CD4-positive, alpha-beta T cell treated with Interleukin-12 subunit alpha and Interleukin-12 subunit beta, for 1 hour (primary cell): ENCODE measurements around the gene GNG7.
A peak's percentile ranks its signal among the peaks of the same experiment; 100 is the strongest.
"Not testable (repeated sequence)": the region's sequence is repeated elsewhere in the genome, so short reads cannot be mapped to it uniquely, and the experiment has no call there.

Source experiments
- DNase-seq: peaks from one replicate; pipeline ENCODE4 v3.0.0-alpha.2; 2020

Gene GNG7

DNA sequence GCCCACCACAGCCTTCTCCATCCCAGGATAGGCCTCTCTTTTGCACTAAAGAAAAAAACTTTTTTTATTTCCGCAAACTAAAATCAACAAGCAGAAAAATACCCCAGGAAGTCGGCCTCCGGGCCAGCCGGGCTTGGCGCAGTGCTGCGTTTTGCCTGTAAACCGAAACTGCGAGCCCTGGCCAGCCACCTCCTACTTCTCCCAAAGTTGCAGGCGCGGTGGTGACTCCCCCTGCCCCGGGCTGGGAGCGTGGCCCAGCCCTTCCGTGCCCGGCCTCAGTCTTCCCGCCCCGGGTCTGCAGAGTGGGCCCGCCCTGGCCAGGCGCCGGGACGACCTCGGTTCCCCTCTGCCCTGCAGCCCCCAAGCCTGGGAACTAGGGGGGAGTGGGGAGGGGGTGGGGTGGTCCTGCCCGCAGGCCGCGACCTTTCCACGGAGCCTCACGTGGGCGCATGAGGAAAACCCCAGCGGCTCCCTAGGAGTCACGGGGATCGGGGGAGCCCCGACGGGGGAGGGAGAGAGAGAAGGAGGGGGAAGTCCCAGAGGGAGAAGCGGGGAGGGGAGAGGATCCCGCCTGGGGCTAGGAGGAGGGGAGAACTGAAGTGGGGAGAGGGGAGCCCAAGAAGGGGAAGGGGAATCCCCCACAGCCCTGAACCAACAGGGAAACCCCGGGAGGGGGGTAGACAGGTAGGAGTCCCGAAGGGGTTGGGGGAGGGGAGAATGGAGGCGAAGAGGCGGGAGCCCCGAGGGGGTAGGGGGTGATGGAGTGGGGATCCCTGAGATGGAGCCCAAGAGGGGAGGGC, 223.5 kb downstream of the GNG7 start:
- DNase-seq, result peak; percentile 77

DNA sequence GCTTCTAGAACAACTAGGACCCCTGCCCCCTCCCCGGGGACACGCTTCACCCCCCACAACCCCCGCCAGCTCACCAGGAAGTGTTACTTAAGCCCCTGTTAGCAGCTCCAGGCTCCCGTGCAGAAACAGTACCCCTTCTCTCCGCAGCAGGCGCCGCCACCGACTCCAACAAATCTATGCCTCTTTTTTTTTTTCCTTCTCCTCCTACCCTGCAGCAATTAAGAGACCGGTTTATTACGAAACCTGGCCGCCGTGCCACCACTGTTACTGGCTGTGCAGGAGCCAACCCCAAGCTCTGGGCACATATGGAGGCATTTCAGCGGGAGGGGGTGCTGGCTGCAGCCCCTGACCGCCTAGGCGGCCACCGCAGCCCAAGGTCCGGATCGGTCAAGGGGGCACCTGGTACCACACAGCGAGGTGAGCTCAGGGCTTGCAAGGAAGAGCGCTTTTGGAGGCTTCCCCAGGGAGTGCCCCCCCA, 224.2 kb downstream of the GNG7 start:
- DNase-seq, result peak; percentile 55

DNA sequence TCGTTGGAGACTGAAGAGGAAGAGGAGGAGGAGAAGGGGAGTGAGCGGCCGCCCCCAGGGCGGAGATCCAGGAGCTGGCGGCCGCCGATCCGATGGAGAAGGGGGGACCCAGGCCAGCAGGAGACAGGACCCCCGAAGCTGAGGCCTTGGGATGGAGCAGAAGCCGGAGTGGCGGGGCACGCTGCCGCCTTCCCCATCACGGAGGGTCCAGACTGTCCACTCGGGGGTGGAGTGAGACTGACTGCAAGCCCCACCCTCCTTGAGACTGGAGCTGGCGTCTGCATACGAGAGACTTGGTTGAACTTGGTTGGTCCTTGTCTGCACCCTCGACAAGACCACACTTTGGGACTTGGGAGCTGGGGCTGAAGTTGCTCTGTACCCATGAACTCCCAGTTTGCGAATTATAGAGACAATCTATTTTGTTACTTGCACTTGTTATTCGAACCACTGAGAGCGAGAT, 224.7 kb downstream of the GNG7 start:
- no peak for DNase-seq

DNA sequence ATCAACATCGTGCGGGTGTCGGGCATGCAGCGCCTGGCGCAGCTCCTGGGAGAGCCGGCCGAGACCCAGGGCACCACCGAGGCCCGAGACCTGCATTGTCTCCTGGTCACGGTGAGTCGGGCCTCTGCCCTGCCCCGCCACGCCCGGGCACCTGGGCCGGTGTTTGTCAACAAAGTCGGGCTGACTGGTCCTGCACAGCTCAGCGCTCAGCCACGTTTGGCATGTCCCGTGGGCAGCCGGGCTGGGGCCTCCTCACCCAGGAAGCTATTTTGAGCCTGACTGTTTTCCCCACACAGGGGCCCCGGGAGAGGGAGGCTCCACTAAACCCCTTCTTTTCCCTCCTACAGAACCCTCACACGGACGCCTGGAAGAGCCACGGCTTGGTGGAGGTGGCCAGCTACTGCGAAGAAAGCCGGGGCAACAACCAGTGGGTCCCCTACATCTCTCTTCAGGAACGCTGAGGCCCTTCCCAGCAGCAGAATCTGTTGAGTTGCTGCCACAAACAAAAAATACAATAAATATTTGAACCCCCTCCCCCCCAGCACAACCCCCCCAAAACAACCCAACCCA, 225.3 kb downstream of the GNG7 start:
- DNase-seq, result no peak

DNA sequence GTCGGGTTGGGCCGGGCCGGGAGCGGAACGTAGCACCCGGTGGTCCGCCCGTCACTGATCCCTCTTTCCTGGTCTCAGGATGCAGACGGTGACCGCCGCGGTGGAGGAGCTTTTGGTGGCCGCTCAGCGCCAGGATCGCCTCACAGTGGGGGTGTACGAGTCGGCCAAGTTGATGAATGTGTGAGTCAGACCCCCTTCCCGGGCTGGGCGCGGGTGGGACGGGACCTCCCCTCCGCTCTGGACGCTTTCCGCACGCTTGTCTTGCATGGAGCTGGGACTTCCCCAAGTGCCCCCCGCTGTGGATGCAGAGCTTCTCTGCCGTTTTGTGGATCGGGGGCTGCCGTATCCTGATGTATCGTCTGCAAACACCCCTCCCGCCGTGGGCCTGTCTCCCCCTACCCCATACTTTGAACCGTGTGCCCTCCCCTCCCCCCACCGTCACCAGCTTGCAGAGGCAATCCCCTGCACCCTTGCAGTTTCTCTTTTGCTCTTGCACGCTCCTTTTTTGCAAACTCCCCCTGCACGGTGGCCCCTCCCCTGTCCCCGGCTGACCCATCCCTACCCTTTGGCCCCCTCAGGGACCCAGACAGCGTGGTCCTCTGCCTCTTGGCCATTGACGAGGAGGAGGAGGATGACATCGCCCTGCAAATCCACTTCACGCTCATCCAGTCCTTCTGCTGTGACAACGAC, 225.9 kb downstream of the GNG7 start:
- peak; percentile 65 for DNase-seq

DNA sequence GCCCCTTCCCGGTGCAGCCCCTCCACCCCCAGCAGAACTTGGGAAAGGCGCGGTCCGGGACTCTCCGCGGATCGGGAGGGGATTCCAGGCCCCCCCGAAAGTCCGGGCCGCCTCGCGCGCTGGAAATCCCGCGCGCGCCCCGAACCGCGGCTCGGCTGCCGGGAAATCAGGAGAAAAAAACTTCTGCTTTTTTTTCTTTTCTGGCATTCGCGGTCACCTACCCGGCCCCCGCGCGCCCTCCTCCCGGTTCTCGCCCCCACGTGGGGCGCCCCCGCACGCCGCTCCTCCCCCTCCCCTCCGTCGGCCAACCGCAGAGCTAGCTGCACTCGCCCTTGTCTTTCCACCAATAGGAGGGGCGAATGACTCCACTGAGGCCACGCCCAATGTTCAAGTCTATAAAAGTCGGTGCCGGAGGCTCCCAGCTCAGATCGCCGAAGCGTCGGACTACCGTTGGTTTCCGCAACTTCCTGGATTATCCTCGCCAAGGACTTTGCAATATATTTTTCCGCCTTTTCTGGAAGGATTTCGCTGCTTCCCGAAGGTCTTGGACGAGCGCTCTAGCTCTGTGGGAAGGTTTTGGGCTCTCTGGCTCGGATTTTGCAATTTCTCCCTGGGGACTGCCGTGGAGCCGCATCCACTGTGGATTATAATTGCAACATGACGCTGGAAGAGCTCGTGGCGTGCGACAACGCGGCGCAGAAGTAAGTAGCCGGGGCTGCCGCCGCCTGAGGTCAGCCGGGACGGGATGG, 226.6 kb downstream of the GNG7 start, which contains the start of gene GADD45B:
Gene GADD45B (plus strand): TSS at position 426 of the 749 bp plus-strand sequence. CDS start 232 bp downstream, at position 658.
- DNase-seq, result peak; percentile 98

DNA sequence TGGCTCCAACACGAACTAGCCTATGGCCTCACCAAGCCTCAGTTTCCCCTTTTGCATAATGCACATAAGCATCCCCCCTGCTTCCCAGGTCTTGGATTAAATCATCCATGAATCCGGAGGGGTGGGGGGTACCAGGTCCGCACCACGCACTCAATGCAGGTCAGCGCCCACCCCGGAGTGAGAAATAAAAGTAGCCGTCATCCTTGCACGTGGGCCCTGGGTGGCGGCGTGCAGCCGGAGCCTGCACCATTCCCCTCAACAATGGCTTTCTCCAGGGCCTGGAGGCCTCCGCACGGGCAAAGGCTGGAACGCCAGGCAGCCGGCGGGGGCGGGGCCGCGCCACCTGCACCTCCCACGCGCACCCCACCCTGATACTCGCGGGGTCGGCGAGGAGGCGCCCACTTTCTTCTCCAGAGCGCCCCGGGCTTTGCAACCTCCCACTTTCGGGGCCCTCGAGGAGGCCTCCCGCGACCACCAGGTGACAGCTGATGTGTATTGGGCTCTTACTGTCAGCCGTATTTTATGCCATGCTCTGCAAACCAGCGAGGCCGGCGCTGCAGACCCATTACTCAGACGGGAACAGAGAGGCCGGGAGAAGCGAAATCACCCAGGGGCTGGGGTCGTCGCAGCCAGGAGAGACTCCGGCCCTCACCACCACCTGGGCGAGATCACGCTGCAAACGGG, 227.3 kb downstream of the GNG7 start:
- peak; percentile 58 for DNase-seq

DNA sequence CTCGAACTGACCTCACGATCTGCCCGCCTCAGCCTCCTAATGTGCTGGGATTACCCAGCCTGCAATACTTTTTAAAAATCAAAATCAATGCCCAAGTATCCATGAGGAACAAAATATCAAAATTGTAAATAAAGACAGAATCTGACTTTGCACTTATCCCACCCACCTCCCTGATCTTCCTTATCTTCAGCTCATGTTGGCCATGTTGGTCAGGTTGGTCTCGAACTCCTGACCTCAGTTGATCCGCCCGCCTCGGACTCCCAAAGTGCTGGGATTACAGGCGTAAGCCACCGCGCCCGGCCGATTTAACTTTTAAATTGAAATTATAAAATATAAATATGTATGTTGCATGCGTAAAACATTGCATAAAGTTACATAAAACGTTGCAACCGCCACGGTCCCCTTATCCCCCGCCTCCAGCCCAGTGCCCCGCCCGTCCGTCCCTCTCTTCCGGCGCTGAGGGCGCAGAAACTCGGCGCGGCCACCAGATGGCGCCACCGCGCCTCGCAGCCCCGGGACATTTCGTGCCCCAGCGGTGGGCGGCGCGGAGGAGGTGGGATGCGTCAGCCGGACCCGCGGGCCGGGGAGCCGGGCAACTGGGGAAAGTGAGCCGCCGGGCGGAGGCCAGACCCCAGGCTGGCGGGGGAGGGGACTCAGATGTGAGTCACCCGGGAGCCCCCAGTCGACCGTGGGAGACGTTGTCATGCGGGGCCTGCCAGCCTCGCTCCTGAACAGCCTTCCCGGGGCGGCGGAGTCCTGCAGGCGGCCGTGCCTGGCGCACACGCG, 228.1 kb downstream of the GNG7 start:
- peak; percentile 88 for DNase-seq

DNA sequence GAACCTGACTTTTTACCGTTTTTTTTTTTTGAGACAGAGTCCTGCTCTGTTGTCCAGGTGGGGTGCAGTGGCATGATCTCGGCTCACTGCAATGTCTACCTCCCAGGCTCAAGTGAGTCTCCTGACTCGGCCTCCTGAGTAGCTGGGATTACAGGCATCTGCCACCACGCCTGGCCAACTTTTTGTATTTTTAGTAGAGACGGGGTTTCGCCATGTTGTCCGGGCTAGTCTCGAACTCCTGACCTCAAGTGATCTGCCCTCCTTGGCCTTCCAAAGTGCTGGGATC, 232.6 kb downstream of the GNG7 start:
- DNase-seq, result not testable (repeated sequence)

DNA sequence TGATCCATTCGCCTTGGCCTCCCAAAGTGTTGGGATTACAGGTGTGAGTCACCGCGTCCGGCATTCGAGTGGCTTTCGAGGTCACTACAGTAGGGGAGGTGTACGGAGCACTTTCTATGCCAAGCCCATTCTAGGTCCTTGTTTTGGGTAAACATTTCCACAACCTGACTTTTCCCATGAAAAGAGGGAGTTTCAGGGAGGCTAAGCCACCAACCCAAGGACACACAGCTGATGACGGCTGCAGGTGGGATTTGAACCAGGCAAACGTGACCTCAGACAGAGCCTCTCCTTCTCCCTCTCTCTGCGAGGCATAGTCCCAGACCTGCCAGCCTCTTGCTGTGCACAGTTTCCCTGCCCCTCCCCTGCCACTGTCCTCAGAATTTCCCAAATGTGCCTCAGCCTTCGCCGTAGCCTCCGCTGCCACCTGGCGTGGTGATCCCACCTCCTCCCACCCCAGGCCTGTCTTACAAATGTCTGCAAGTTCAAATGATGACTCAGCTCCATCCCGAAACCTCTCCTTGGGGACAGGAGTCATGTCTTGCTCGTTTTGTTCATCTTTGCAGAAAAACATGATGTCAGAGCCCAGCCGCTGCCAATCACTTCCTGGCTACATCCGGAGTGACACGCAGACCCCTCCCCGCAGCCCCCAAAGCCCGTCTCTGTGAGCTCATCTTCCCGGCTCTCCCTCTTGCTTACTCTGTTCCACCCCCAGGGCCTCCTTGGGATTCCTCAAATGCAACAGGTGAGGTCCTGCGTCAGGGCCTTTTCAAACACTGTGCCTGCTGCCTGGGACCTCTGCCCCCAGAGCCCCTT, 233.2 kb downstream of the GNG7 start:
- DNase-seq, result no peak

DNA sequence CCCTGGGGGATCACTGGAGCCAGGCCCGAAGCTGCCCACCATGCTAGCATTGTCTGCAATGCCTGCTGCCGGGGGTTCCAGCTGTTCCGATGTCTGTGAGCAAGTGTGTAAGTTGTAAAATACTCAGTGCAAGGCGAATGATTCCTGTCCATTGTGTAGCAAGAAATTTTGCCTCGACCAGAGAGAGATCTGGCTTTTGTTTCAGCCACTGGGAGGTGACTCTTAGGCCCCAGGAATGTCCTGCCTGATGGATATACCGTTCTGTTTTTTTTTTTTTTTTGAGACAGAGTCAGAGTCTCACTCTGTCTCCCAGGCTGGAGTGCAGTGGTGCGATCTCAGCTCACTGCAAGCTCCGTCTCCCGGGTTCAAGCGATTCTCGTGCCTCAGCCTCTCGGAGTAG, 233.9 kb downstream of the GNG7 start:
- DNase-seq, result no peak

DNA sequence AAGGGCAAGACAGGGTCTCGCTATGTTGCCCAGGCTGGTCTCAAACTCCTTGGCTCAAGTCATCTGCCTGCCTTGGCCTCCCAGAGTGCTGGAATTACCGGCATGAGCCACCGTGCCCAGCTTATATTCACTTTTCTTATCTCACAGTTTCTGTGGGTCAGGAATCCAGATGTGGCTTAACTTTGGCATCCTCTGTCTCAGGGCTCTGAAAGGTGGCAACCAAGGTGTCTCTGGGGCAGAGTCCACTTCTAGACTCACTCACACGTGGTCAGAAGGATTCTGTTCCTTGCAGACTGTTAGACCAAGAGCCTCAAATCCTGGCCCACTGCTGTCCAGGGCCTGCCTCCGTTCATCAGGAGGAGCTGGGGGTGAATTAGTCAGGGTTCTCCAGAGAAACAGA, 238.1 kb downstream of the GNG7 start:
- DNase-seq, result no peak

DNA sequence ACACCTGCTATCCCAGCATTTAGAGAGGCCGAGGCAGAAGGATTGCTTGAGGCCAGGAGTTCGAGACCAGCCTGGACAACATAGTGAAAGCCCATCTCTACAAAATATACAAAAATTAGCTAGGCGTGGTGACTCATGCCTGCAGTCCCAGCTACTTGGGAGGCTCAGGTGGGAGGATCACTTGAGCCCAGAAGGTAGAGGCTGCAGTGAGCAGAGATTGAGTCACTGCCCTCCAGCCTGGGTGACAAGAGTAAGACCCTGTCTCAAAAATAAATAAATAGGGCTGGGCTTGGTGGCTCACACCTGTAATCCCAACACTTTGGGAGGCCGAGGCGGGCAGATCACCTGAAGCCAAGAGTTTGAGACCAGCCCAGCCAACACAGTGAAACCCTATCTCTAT, 238.8 kb downstream of the GNG7 start:
- DNase-seq, result not testable (repeated sequence)

DNA sequence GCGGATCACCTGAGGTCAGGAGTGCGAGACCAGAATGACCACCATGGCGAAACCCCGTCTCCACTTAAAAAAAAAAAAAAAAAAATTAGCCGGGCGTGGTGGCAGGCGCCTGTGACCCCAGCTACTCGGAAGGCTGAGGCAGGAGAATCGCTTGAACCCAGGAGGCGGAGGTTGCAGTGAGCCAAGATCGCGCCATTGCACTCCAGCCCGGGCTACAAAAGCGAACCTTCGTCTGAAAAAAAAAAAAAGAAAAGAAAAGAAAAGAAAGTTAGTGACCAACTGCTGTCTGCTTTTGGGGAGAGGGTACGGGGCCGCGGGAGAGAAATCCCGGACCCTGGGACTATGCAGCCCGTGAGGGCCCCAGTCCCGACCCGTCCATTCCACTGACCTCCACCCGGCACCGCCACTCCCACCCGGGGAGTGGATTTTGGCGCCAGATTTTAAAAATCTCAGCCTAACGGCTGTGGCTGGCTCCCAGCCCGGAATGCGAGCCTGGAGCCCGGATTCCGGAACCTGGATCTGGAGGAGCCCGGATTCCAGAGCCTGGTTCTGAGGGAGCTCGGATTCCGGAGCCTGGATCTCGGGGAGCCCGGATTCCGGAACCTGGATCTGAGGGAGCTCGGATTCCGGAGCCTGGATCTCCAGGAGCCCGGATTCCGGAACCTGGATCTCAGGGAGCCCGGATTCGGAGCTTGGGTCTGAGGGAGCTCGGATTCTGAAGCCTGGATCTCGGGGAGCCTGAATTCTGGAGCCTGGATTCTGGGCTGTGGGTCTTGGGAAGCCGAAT, 239.7 kb downstream of the GNG7 start:
- DNase-seq, result no peak

DNA sequence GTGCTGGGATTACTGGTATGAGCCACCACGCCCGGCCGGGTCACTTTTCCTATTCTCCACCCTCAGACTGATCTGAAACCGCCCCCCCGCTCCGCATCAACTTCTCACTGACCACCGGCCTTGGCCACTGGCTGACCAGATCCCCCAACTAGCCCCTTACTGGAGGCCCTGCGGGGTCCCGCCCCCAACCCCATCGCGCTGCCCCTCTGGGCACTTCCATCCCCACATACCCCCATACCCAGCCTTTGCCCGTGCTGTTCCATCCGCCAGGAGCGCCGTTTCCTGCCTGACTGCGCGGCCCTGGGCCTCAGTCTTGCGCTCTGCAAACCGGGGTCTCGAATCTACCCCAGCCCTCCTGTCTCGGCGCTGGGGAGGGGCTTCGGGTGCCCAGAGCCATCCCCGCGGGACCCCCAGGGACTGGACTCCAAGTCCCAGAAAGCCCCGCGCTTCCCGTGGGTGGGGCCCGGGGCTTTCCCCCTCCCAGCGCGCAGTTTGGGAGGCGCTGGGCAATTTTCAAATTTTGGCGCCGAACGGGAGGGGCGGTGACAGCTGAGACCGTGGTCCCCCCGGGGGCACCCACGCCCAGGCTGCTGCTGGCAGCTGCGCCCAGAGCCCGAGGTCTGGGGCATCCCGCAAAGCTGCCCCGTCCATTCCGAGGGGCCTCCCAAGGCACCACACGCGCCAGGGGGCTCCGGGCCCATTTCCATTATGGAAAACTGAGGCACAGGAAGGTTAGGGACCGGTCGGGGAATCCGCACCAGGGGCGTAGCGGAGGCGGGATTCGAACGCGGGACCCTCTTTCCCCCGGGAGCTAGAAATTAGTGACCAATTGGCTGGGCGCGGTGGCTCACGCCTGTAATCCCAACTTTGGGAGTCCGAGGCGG, 240.5 kb downstream of the GNG7 start:
- peak; percentile 64 for DNase-seq
